HepG2 (cell line): Measurements from ENCODE around the gene MFSD8. TPM values are rescaled to one million over a fixed set of nuclear protein-coding genes. Genes with fewer than 3 reads are reported as not detected.

ENCODE experiments used
- HES4 ChIP-seq: sonication (generic); formaldehyde crosslinking; IDR thresholded peaks from 2 replicates; pipeline ENCODE4 v1.9.0; 2021; ENCODE audit warnings: mild to moderate bottlenecking, missing genetic modification reagents, borderline replicate concordance
- HNRNPL ChIP-seq: fragments of 200-400 bp; formaldehyde crosslinking; IDR thresholded peaks from 2 replicates; pipeline ENCODE4 v1.6.1; 2017; ENCODE audit warnings: mild to moderate bottlenecking, low read depth, low read length
- JUN ChIP-seq: sonication (generic); formaldehyde crosslinking; IDR thresholded peaks from 2 replicates; pipeline ENCODE4 v1.4.0; 2020; ENCODE audit warnings: mild to moderate bottlenecking, missing genetic modification reagents
- SETDB1 ChIP-seq: sonication (generic); formaldehyde crosslinking; IDR thresholded peaks from 2 replicates; pipeline ENCODE4 v1.5.1; 2020; ENCODE audit warnings: missing genetic modification reagents, mild to moderate bottlenecking, borderline replicate concordance
- SIN3B ChIP-seq: fragments of 150-350 bp; IDR thresholded peaks from 2 replicates; pipeline ENCODE4 v1.6.1; 2014; ENCODE audit warnings: low read length
- SP2 ChIP-seq: sonication (generic); formaldehyde crosslinking; IDR thresholded peaks from 2 replicates; pipeline ENCODE4 v1.5.1; 2020; ENCODE audit warnings: mild to moderate bottlenecking, missing genetic modification reagents
- ZNF10 ChIP-seq: sonication (generic); formaldehyde crosslinking; IDR thresholded peaks from 2 replicates; pipeline ENCODE4 v1.4.0; 2020; ENCODE audit warnings: mild to moderate bottlenecking, low read depth, missing genetic modification reagents, borderline replicate concordance
- ZNF230 ChIP-seq: sonication (generic); formaldehyde crosslinking; IDR thresholded peaks from 2 replicates; pipeline ENCODE4 v1.4.0; 2020; ENCODE audit warnings: mild to moderate bottlenecking, missing genetic modification reagents
- polyA plus RNA-seq, 8 experiments: library from polyadenylated mRNA; depleted of rRNA in 3 of 8; stranded (reverse) in 7 of 8; unstranded in 1 of 8; fragments of >200 nt; fragmentation: Illumina TruSeq in 4 of 8; extraction: Trizol in 4 of 8; gene quantifications; 2 replicates each; pipeline versions ENCODE4 v1.2.1 to v1.2.3, GENCODE V29; 2011 to 2016; ENCODE audit warnings: low read depth in 4 of 8, missing spikeins in 1 of 8, mixed read lengths in 1 of 8; ENCODE audit not compliant: insufficient read depth in 1 of 8
- total RNA-seq, 5 experiments: library from RNA; depleted of rRNA; stranded (reverse); fragments of >200 nt; fragmentation: Illumina TruSeq; extraction: Trizol; gene quantifications; 2 replicates each; pipeline ENCODE4 v1.2.3, GENCODE V29; 2016; ENCODE audit warnings: low read depth in 1 of 5
- TF ChIP-seq, protein P1 (sequence below): sonication (generic); formaldehyde crosslinking; IDR thresholded peaks from 2 replicates; pipeline ENCODE4 v1.5.1; 2020; ENCODE audit warnings: mild to moderate bottlenecking, missing genetic modification reagents, moderate library complexity
- TF ChIP-seq, protein P2 (sequence below): sonication (generic); formaldehyde crosslinking; IDR thresholded peaks from 2 replicates; pipeline ENCODE4 v1.5.0; 2020; ENCODE audit warnings: mild to moderate bottlenecking, low read depth, missing genetic modification reagents, borderline replicate concordance
- TF ChIP-seq, protein P3 (sequence below): sonication (generic); formaldehyde crosslinking; IDR thresholded peaks from 2 replicates; pipeline ENCODE4 v1.4.0; 2020; ENCODE audit warnings: low read depth, mild to moderate bottlenecking, missing genetic modification reagents
- TF ChIP-seq, protein P4 (sequence below): sonication (generic); formaldehyde crosslinking; IDR thresholded peaks from 2 replicates; pipeline ENCODE4 v1.5.0; 2020; ENCODE audit warnings: missing genetic modification reagents
- TF ChIP-seq, protein P5 (sequence below): sonication (generic); formaldehyde crosslinking; IDR thresholded peaks from 2 replicates; pipeline ENCODE4 v1.4.0; 2020; ENCODE audit warnings: missing genetic modification reagents, borderline replicate concordance
- TF ChIP-seq, protein P6 (sequence below): sonication (generic); formaldehyde crosslinking; IDR thresholded peaks from 2 replicates; pipeline ENCODE4 v1.8.1; 2023; ENCODE audit warnings: mild to moderate bottlenecking, moderate library complexity, missing genetic modification reagents

MFSD8 gene
- total and polyA plus RNA-seq, 2 of the 13 experiments (the other 11 are each of a cell fraction or from before 2014, with no cell fraction given): 24.8 to 25.5 TPM

DNA sequence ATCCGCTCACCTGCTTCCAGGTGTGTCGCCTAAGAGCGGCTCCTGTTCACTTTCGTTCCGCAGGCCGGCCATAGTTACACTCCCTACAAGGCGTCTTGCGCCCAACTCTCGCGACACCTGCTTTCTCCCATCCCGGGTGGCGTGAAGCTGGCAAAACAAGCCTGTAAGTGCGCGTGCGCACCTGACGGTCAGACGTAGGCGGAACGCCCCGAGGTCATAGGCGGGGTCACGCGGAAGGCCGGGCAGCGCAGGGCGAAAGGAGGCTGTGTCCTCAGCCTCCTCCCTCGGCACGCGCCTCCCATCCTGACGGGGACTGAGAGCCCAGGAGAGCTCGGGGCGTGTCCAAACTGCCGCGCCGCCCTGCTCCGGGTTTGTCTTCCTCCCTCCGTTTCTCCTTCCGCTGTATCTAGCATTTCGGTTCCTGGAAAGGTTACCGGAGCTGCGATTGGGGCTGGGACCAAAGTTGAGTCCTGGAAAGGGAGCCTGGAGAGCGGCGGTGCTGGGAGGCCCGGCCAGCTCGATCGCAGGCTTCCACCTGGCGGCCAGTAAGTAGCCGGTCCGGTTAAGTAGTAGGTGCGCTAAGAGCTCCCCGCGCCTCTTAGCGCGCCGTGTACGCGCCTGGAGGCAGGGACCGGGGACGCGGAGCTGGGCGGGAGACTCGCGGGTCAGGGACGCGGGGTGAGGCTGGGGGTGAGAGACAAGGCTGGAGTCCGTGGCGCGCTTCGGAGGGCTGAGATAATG lies at the start of gene MFSD8, which contains the start of gene ABHD18 (continued):
- TF ChIP-seq, protein P1, sequence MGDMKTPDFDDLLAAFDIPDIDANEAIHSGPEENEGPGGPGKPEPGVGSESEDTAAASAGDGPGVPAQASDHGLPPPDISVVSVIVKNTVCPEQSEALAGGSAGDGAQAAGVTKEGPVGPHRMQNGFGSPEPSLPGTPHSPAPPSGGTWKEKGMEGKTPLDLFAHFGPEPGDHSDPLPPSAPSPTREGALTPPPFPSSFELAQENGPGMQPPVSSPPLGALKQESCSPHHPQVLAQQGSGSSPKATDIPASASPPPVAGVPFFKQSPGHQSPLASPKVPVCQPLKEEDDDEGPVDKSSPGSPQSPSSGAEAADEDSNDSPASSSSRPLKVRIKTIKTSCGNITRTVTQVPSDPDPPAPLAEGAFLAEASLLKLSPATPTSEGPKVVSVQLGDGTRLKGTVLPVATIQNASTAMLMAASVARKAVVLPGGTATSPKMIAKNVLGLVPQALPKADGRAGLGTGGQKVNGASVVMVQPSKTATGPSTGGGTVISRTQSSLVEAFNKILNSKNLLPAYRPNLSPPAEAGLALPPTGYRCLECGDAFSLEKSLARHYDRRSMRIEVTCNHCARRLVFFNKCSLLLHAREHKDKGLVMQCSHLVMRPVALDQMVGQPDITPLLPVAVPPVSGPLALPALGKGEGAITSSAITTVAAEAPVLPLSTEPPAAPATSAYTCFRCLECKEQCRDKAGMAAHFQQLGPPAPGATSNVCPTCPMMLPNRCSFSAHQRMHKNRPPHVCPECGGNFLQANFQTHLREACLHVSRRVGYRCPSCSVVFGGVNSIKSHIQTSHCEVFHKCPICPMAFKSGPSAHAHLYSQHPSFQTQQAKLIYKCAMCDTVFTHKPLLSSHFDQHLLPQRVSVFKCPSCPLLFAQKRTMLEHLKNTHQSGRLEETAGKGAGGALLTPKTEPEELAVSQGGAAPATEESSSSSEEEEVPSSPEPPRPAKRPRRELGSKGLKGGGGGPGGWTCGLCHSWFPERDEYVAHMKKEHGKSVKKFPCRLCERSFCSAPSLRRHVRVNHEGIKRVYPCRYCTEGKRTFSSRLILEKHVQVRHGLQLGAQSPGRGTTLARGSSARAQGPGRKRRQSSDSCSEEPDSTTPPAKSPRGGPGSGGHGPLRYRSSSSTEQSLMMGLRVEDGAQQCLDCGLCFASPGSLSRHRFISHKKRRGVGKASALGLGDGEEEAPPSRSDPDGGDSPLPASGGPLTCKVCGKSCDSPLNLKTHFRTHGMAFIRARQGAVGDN (CRISPR knock-in tag): peak; percentile 93
- TF ChIP-seq, protein P2, sequence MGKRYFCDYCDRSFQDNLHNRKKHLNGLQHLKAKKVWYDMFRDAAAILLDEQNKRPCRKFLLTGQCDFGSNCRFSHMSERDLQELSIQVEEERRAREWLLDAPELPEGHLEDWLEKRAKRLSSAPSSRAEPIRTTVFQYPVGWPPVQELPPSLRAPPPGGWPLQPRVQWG (CRISPR knock-in tag): no peak
- TF ChIP-seq, protein P3, sequence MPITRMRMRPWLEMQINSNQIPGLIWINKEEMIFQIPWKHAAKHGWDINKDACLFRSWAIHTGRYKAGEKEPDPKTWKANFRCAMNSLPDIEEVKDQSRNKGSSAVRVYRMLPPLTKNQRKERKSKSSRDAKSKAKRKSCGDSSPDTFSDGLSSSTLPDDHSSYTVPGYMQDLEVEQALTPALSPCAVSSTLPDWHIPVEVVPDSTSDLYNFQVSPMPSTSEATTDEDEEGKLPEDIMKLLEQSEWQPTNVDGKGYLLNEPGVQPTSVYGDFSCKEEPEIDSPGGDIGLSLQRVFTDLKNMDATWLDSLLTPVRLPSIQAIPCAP (CRISPR knock-in tag): no peak
- TF ChIP-seq ZNF10 (CRISPR knock-in tag) (no peak), SIN3B (peak; percentile 74; the same call in 1 of the 2 replicates), HES4 (CRISPR knock-in tag) (peak; percentile 84; the same call in 1 of the 2 replicates), HNRNPL (peak; percentile 80), JUN (no peak), ZNF230 (CRISPR knock-in tag) (0 out of 2 replicates have a peak, but pooled peaks have one; percentile 24), SP2 (no peak), SETDB1 (CRISPR knock-in tag) (no peak)
- TF ChIP-seq, protein P4, sequence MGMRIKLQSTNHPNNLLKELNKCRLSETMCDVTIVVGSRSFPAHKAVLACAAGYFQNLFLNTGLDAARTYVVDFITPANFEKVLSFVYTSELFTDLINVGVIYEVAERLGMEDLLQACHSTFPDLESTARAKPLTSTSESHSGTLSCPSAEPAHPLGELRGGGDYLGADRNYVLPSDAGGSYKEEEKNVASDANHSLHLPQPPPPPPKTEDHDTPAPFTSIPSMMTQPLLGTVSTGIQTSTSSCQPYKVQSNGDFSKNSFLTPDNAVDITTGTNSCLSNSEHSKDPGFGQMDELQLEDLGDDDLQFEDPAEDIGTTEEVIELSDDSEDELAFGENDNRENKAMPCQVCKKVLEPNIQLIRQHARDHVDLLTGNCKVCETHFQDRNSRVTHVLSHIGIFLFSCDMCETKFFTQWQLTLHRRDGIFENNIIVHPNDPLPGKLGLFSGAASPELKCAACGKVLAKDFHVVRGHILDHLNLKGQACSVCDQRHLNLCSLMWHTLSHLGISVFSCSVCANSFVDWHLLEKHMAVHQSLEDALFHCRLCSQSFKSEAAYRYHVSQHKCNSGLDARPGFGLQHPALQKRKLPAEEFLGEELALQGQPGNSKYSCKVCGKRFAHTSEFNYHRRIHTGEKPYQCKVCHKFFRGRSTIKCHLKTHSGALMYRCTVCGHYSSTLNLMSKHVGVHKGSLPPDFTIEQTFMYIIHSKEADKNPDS: no peak
- TF ChIP-seq, protein P5, sequence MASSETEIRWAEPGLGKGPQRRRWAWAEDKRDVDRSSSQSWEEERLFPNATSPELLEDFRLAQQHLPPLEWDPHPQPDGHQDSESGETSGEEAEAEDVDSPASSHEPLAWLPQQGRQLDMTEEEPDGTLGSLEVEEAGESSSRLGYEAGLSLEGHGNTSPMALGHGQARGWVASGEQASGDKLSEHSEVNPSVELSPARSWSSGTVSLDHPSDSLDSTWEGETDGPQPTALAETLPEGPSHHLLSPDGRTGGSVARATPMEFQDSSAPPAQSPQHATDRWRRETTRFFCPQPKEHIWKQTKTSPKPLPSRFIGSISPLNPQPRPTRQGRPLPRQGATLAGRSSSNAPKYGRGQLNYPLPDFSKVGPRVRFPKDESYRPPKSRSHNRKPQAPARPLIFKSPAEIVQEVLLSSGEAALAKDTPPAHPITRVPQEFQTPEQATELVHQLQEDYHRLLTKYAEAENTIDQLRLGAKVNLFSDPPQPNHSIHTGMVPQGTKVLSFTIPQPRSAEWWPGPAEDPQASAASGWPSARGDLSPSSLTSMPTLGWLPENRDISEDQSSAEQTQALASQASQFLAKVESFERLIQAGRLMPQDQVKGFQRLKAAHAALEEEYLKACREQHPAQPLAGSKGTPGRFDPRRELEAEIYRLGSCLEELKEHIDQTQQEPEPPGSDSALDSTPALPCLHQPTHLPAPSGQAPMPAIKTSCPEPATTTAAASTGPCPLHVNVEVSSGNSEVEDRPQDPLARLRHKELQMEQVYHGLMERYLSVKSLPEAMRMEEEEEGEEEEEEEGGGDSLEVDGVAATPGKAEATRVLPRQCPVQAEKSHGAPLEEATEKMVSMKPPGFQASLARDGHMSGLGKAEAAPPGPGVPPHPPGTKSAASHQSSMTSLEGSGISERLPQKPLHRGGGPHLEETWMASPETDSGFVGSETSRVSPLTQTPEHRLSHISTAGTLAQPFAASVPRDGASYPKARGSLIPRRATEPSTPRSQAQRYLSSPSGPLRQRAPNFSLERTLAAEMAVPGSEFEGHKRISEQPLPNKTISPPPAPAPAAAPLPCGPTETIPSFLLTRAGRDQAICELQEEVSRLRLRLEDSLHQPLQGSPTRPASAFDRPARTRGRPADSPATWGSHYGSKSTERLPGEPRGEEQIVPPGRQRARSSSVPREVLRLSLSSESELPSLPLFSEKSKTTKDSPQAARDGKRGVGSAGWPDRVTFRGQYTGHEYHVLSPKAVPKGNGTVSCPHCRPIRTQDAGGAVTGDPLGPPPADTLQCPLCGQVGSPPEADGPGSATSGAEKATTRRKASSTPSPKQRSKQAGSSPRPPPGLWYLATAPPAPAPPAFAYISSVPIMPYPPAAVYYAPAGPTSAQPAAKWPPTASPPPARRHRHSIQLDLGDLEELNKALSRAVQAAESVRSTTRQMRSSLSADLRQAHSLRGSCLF: no peak
- TF ChIP-seq, protein P6, sequence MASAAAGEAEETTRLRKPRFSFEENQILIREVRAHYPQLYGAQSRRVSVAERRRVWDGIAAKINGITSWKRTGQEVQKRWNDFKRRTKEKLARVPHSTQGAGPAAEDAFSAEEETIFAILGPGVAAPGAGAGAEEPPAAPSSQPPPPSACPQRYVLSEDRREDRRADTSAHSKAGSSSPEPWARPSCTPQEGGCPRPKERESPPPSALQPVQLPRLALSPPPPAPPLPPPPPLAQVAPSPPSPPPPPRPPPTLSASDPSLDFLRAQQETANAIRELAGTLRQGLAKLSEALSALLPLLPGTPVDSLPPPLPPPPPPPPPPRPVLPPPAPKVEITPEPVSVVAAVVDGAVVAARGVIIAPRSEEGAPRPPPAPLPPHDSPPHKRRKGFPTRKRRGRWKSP (CRISPR knock-in tag): peak; percentile 97
